Colonic mucosa (tissue), 4 donors: ENCODE measurements around the gene PCSK2. TPM values are rescaled to one million over a fixed set of nuclear protein-coding genes. Genes with fewer than 3 reads are reported as not detected.

Source experiments
- DNase-seq: peaks from one replicate; pipeline ENCODE4 v3.0.0-alpha.2; 2020
- H3K27ac ChIP-seq: fragments of 200-600 bp; one replicate; pipeline ENCODE4 v1.8.0; 2021
- H3K27me3 ChIP-seq: fragments of 200-600 bp; one replicate; pipeline ENCODE4 v1.8.0; 2021
- H3K36me3 ChIP-seq: fragments of 200-600 bp; one replicate; pipeline ENCODE4 v1.8.0; 2021
- H3K4me1 ChIP-seq: fragments of 200-600 bp; one replicate; pipeline ENCODE4 v1.8.0; 2021; ENCODE audit warnings: mild to moderate bottlenecking
- H3K4me3 ChIP-seq: fragments of 200-600 bp; one replicate; pipeline ENCODE4 v1.8.0; 2021
- H3K9ac ChIP-seq, 2 donors: one replicate each; pipeline ENCODE4 v1.7.0; 2013; ENCODE audit warnings: control low read depth in 2 of 2, low read depth in 2 of 2, low read length in 2 of 2
- H3K9me3 ChIP-seq: fragments of 200-600 bp; one replicate; pipeline ENCODE4 v1.8.0; 2021
- CTCF ChIP-seq: fragments of 200-600 bp; IDR thresholded peaks from one replicate; pipeline ENCODE4 v1.8.0; 2022; ENCODE audit warnings: antibody characterized with exemption, mild to moderate bottlenecking
- intact Hi-C: fragments of 100-400 bp; cut with DNase I; formaldehyde crosslinking; loops from one replicate; pipeline ENCODE4 v1.14.1; 2022
- total RNA-seq, 2 donors: library from RNA; stranded (reverse); fragmentation: NEBNext Ultra II Directional in 1 of 2; extraction: Animal tissue kit (Norgen Biotek cat#: 25700) in 1 of 2; gene quantifications; one replicate each; pipeline ENCODE4 v1.2.1, GENCODE V29; 2021
- donor health status: healthy.
- donor health status: DM: no; HTN: no; CAD: no.
- donor health status: DM: no; HTN: no; CAD: no.

PCSK2 gene
- total RNA-seq, 2 donors from 2014 or later: 0.32 to 2.0 TPM

GRCh38 chr20:17497821-17498580 lies 271.2 kb downstream of the PCSK2 start:
- H3K4me3 ChIP-seq: no peak overlapping the region
- no peak for DNase-seq
- H3K9ac ChIP-seq: no peak overlapping the region
- no peaks in the 10 kb centered on the region for H3K9me3 ChIP-seq
- no peak overlapping the region for H3K27ac ChIP-seq
- H3K4me1 ChIP-seq: no peaks in the 10 kb centered on the region
- no peaks in the 10 kb centered on the region for H3K36me3 ChIP-seq
- no peaks in the 10 kb centered on the region for H3K27me3 ChIP-seq
- TF ChIP-seq CTCF: no peak
- intact Hi-C loops: no loop called here

GRCh38 chr20:17498641-17499040 lies 271.8 kb downstream of the PCSK2 start:
- DNase-seq: no peak
- H3K36me3 ChIP-seq: no peaks in the 10 kb centered on the region
- no peak overlapping the region for H3K4me3 ChIP-seq
- H3K27ac ChIP-seq: no peak overlapping the region
- no peaks in the 10 kb centered on the region for H3K4me1 ChIP-seq
- intact Hi-C loops: no loop called here
- H3K9me3 ChIP-seq: no peaks in the 10 kb centered on the region
- H3K27me3 ChIP-seq: no peaks in the 10 kb centered on the region
- no peak for TF ChIP-seq CTCF
- H3K9ac ChIP-seq: no peak overlapping the region

- no peak for TF ChIP-seq CTCF
- Histone ChIP-seq H3K27ac (no peak overlapping the region), H3K9me3 (no peaks in the 10 kb centered on the region), H3K4me1 (no peaks in the 10 kb centered on the region), H3K27me3 (no peaks in the 10 kb centered on the region), H3K4me3 (no peak overlapping the region), H3K9ac (no peak overlapping the region), H3K36me3 (no peaks in the 10 kb centered on the region)
- intact Hi-C loops: no loop called here
- no peak for DNase-seq
Observed at GRCh38 chr20:17499041-17499440, 272.2 kb downstream of the PCSK2 start.

GRCh38 chr20:17500271-17500670 lies 273.4 kb downstream of the PCSK2 start:
- no peak for TF ChIP-seq CTCF
- Histone ChIP-seq H3K9me3 (no peaks in the 10 kb centered on the region), H3K27ac (no peak overlapping the region), H3K4me1 (no peaks in the 10 kb centered on the region), H3K4me3 (no peak overlapping the region), H3K27me3 (no peaks in the 10 kb centered on the region), H3K9ac (no peak overlapping the region), H3K36me3 (no peaks in the 10 kb centered on the region)
- no peak for DNase-seq
- intact Hi-C loops: loop anchor here (10.0 kb wide), 2 partner anchors 395 to 495 kb away; no protein-coding TSS in a partner anchor

GRCh38 chr20:17500826-17501225 lies 274.0 kb downstream of the PCSK2 start:
- Histone ChIP-seq H3K27ac (no peak overlapping the region), H3K9ac (no peak overlapping the region), H3K36me3 (no peaks in the 10 kb centered on the region), H3K9me3 (no peaks in the 10 kb centered on the region), H3K27me3 (no peaks in the 10 kb centered on the region), H3K4me1 (no peaks in the 10 kb centered on the region), H3K4me3 (no peak overlapping the region)
- intact Hi-C loops: loop anchor here (10.0 kb wide), 2 partner anchors 394 to 494 kb away; no protein-coding TSS in a partner anchor
- no peak for DNase-seq
- TF ChIP-seq CTCF: no peak
